Measurements from ENCODE around the gene POLR3B.

POLR3B gene

GRCh38 chr12:106409878-106410277 is 52.3 kb downstream of the POLR3B start:
- no peak for TF ChIP-seq CTCF (IDR thresholded peaks at IDR 0.05; ENCODE audit: control insufficient read depth, extremely low read depth, insufficient read depth)
- H3K4me3 ChIP-seq (ENCODE audit: low read depth, low read length) = no peak overlapping the region

GRCh38 chr12:106412563-106412962 is 55.0 kb downstream of the POLR3B start:
- no peak overlapping the region for H3K4me3 ChIP-seq (ENCODE audit: low read depth, low read length)
- no peak for TF ChIP-seq CTCF (IDR thresholded peaks at IDR 0.05; ENCODE audit: control insufficient read depth, extremely low read depth, insufficient read depth)
- DNase-seq (ENCODE audit: low read depth) = no peak

More at GRCh38 chr12:106409878-106410277, 52.3 kb downstream of the POLR3B start:
- no peak for DNase-seq (ENCODE audit: low read depth)

GRCh38 chr12:106415134-106415533 is 57.6 kb downstream of the POLR3B start:
- no peak overlapping the region for H3K4me3 ChIP-seq (ENCODE audit: low read depth, low read length)
- no peak for DNase-seq (ENCODE audit: low read depth)
- TF ChIP-seq CTCF (IDR thresholded peaks at IDR 0.05; ENCODE audit: control insufficient read depth, extremely low read depth, insufficient read depth) = no peak

- no peak overlapping the region for H3K4me3 ChIP-seq (ENCODE audit: low read depth, low read length)
- TF ChIP-seq CTCF (IDR thresholded peaks at IDR 0.05; ENCODE audit: control insufficient read depth, extremely low read depth, insufficient read depth) = no peak
- DNase-seq (ENCODE audit: low read depth) = no peak
These were observed 58.7 kb downstream of the POLR3B start for GRCh38 chr12:106416273-106416672.

GRCh38 chr12:106417926-106418910 is 60.7 kb downstream of the POLR3B start:
- no peak for TF ChIP-seq CTCF (IDR thresholded peaks at IDR 0.05; ENCODE audit: control insufficient read depth, extremely low read depth, insufficient read depth)
- no peak for DNase-seq (ENCODE audit: low read depth)
- H3K4me3 ChIP-seq (ENCODE audit: low read depth, low read length) = no peak overlapping the region

- TF ChIP-seq CTCF (IDR thresholded peaks at IDR 0.05; ENCODE audit: control insufficient read depth, extremely low read depth, insufficient read depth) = no peak
These were observed 61.4 kb downstream of the POLR3B start for GRCh38 chr12:106418970-106419369.

More at GRCh38 chr12:106418970-106419369, 61.4 kb downstream of the POLR3B start:
- DNase-seq (ENCODE audit: low read depth) = no peak
- no peak overlapping the region for H3K4me3 ChIP-seq (ENCODE audit: low read depth, low read length)

Data from LNCaP clone FGC (cell line).